ENCODE results near the gene GRK6.

The GRK6 gene

GRCh38 chr5:177440211-177440989 lies 13.9 kb downstream of the GRK6 start:
- no peak for DNase-seq (ENCODE audit: low read depth in 3 of 3)

- DNase-seq (ENCODE audit: low read depth in 3 of 3) = no peak
These were observed 14.7 kb downstream of the GRK6 start for GRCh38 chr5:177440990-177441780.

GRCh38 chr5:177442066-177442826 lies 15.8 kb downstream of the GRK6 start:
- DNase-seq (ENCODE audit: low read depth in 3 of 3) = no peak

GRCh38 chr5:177443144-177443983 lies 16.9 kb downstream of the GRK6 start:
- no peak for DNase-seq (ENCODE audit: low read depth in 3 of 3)

- DNase-seq (ENCODE audit: low read depth in 3 of 3) = no peak
These were observed 17.9 kb downstream of the GRK6 start for GRCh38 chr5:177444106-177445051.

GRCh38 chr5:177445052-177445916 lies 18.8 kb downstream of the GRK6 start:
- no peak for DNase-seq (ENCODE audit: low read depth in 3 of 3)

- no peak for DNase-seq (ENCODE audit: low read depth in 3 of 3)
These were observed 19.4 kb downstream of the GRK6 start for GRCh38 chr5:177445917-177446199.

GRCh38 chr5:177446200-177447065 lies 20.0 kb downstream of the GRK6 start, which contains the start of gene PRR7:
TSS of gene PRR7 (plus strand) at chr5:177446814. CDS start at chr5:177455068, 8,254 bp downstream.
- peak in 2 of 3 experiments; percentile 58 to 72 for DNase-seq (ENCODE audit: low read depth in 3 of 3)

GRCh38 chr5:177447066-177447610 lies 20.7 kb downstream of the GRK6 start:
- DNase-seq (ENCODE audit: low read depth in 3 of 3) = peak in 1 of 3 experiments; percentile 65

GRCh38 chr5:177447611-177448243 lies 21.3 kb downstream of the GRK6 start:
- DNase-seq (ENCODE audit: low read depth in 3 of 3) = no peak

- no peak for DNase-seq (ENCODE audit: low read depth in 3 of 3)
These were observed 21.9 kb downstream of the GRK6 start for GRCh38 chr5:177448244-177448950.

GRCh38 chr5:177449140-177450061 lies 22.9 kb downstream of the GRK6 start:
- DNase-seq (ENCODE audit: low read depth in 3 of 3) = no peak

- DNase-seq (ENCODE audit: low read depth in 3 of 3) = no peak
These were observed 24.4 kb downstream of the GRK6 start for GRCh38 chr5:177450667-177451424.

- DNase-seq (ENCODE audit: low read depth in 3 of 3) = no peak
These were observed 26.5 kb downstream of the GRK6 start for GRCh38 chr5:177452688-177453638.
